RWPE1 (cell line): ENCODE measurements around the gene CLEC11A.

Source experiments
- CTCF ChIA-PET: fragments of 350-600 bp; sonication (Branson Sonifier 250); formaldehyde crosslinking; extraction: SDS; loops from one replicate; lab custom pipeline; 2021; lab: Yijun Ruan, JAX
- POLR2A ChIA-PET: fragments of 400-600 bp; formaldehyde crosslinking; extraction: SDS; loops from one replicate; lab custom pipeline; 2020; ENCODE audit warnings: antibody characterized with exemption; ENCODE audit not compliant: low non-redundant PET; lab: Yijun Ruan, JAX
- DNase-seq: peaks from one replicate; pipeline ENCODE4 v3.0.0; 2012; ENCODE audit warnings: low spot score
- H3K27ac ChIP-seq: fragments of 450-650 bp; 2 replicates; pipeline ENCODE4 v1.5.1; 2017
- TF ChIP-seq, protein P1 (sequence below): fragments of 450-650 bp; conservative IDR thresholded peaks from 2 replicates; pipeline ENCODE4 v1.5.1; 2017; ENCODE audit warnings: low read depth, mild to moderate bottlenecking

Gene CLEC11A

DNA sequence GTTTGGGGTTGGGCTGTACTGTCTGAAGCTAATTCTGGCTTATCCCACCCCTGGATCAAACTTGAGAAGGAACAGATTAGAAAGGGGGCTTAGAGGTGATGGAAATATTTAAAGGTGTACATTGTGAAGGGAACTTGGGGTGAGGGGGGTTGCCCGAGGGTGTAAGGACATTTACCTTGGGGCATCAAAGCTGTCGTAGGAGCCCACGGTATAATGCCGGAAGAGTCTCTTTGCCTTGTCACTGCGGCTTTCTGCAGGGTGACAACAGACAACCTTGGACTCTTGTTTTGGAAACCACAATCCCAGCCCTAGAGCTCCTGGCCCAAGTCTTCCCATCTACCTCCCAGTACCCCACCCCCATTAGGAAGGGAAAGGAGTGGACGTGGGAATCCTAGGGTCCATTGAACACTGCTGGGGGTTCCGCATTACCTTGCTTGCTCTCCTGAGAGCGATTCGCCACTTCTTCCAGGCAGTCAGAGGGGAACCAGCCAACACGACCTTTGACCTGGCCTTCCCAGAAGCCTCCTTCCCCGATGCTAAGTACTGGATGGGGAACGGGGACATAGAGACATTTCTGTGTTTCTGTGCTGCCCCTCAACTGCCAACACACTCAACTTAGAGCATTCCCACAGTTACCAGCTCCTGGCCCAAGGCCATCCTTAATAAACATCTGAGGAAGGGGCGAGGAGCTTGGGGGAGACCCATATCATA is 25.6 kb upstream of the CLEC11A start:
- TF ChIP-seq, protein P1, sequence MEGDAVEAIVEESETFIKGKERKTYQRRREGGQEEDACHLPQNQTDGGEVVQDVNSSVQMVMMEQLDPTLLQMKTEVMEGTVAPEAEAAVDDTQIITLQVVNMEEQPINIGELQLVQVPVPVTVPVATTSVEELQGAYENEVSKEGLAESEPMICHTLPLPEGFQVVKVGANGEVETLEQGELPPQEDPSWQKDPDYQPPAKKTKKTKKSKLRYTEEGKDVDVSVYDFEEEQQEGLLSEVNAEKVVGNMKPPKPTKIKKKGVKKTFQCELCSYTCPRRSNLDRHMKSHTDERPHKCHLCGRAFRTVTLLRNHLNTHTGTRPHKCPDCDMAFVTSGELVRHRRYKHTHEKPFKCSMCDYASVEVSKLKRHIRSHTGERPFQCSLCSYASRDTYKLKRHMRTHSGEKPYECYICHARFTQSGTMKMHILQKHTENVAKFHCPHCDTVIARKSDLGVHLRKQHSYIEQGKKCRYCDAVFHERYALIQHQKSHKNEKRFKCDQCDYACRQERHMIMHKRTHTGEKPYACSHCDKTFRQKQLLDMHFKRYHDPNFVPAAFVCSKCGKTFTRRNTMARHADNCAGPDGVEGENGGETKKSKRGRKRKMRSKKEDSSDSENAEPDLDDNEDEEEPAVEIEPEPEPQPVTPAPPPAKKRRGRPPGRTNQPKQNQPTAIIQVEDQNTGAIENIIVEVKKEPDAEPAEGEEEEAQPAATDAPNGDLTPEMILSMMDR: no peak
- no peak overlapping the region for H3K27ac ChIP-seq
- ChIA-PET POLR2A (no interaction called here), CTCF (interaction anchor here (1.4 kb wide), 1 partner anchor 12 kb away, joined by 4 read pairs; no protein-coding TSS in a partner anchor)
- DNase-seq: no peak

DNA sequence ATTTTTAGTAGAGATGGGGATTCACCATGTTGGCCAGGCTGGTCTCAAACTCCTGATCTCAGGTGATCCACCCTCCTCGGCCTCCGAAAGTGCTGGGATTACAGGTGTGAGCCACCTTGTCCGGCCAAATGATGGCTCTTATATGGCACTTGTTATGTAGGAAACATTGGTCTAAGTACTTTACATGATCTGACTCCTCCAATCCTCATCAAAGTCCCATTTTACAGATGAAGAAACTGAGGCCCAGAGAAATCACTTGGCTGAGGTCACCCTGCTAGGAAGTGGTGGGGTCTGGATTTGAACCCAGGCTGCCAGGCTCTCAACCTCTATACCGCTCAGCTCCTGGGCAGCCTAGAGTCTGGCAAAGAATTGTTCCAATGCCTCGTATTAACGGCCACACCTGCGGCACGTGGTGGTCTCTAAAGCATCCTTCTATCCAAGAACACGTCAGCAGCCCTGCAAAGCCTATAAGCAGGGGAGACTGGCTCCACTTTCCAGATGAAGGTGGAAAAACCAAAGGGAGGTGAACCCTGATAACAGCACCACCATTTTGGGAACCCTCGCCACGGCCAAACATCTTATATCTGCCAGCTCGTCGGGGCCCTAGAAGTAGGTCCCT is 21.7 kb upstream of the CLEC11A start:
- TF ChIP-seq, protein P1: no peak
- POLR2A ChIA-PET: no interaction called here
- CTCF ChIA-PET: no interaction called here
- H3K27ac ChIP-seq: no peak overlapping the region
- no peak for DNase-seq

DNA sequence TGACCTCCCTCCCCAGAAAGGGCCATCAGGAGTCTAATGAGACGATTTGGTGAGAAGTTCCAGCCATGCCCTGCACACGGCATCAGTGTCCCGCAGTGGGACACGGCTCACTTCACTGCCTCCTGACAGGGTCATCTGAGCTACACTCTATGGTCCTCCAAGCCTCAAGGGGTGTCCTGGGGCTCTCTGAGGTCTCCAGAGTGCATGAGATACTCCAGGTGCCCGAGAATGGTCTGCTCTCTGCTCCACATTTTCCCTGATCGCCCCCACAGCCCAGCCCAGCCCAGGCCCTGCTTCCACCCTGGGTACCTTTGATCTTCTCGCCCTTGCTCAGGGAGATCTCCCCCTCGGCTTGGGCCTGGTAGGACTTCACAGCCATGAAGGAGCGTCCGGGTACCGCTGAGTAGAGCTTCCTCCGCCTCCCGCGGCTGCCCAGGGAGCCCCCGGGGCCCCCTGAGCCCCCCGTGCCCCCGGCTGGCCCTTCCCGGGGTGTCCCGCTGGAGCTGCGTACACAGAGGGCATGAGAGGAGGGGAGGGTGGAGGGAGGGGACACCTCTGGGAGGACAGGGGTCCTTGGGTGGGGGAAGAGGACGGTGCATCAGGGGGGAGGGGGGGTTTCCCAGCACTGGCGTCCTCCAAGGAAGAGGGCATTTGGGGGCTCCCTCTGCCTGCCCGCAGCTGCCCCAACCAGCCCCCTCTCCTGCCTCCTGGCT is 20.9 kb upstream of the CLEC11A start:
- ChIA-PET CTCF (interaction anchor here (0.9 to 1.9 kb wide), 3 partner anchors 12 to 81 kb away, joined by 3 to 7 read pairs (median 4); no protein-coding TSS in a partner anchor), POLR2A (no interaction called here)
- H3K27ac ChIP-seq: no peak overlapping the region

DNA sequence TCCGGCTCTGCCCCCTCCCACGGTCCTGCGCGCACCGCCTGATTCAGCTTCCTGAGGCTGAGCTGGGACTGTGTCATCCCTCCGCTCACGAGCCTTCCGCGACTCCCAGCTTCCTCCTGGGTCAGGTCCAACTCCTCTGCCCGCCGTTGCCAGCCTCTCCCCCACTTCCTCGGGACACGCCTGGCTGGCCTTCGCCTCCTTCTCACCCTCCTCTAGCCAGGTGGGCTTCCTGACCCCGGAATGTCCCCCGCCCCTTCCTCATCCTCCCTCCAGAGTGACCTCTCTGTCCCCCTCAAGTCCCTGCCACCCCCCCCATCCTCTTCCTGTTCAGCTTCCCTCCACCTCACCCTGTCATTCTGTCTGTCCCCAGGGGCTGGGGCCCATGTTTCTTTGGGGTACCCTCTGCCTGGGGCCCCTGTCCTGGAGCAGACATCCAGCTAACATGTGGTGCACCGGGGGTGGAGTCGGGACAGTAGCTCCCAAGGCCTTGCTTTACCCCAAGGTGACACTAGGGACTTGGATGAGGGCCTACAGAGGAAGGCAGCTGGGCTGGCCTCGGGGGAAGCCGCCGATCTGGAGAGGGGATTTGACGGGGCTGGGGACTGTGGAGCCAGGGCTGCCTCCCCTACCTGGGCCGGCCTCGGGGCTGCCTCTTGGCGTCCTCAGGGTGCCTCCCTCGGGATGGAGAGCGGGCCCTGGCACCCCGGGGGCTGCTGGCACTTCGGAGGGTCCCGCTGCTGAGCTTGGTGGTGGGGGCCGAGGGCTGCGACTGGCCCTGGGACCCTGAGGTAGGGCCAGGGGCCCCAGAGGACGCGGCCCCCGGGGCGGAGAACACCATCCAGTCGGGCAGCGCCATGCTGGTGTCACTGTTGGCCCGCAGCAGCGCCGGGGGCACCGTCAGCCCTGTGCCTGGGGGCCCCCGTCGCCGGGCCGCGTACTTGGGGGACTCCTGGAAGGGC is 20.0 kb upstream of the CLEC11A start:
- H3K27ac ChIP-seq: no peak overlapping the region
- ChIA-PET POLR2A (no interaction called here), CTCF (interaction anchor here (0.6 to 1.9 kb wide), 7 partner anchors 11 to 411 kb away, joined by 3 to 7 read pairs (median 4); no protein-coding TSS in a partner anchor)
- TF ChIP-seq, protein P1: no peak
- no peak for DNase-seq

More for the DNA sequence above, 20.9 kb upstream of the CLEC11A start:
- DNase-seq: no peak
- TF ChIP-seq, protein P1: no peak

DNA sequence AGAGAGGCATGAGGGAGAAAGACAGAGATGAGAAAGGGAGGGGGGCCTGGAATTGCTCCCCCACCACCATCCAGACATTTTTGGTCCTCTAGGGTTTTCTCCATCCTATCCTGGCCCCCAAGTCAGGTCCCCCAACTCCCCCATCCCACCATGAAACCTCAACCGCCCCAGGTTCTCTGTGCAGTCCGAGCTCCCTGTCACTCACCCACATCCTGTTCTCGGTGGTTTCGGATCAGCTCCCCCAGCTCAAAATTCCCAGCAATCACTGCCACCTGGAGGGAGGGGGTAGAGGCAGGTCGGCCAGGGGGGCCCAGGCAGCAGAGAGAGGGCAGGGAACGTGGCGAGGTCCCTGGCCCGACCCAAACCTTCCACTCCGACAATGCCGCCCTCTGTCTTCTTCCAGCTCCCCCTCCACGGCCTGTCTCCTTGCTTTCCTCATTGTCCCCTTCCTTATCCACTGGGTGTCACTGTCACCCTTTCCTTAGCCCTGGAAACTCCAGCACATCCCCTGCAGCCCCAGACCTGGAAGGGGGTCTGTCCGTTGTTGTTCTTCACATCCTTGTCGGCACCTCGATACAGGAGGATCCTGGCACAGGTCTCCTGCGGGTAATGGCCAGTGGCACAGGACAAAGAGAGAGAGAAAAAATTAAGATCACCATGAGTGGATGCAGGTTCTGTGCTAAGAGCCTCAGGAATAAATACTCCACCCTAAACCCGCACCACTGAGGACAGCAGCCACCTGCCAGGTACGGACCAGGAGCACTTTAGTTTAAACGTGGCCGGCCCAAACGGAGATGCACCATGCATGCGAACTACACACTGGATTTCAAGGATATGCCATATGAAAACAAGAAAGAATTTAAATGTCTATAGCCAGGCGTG is 19.0 kb upstream of the CLEC11A start:
- DNase-seq: no peak
- H3K27ac ChIP-seq: no peak overlapping the region
- TF ChIP-seq, protein P1: no peak
- POLR2A ChIA-PET: no interaction called here
- CTCF ChIA-PET: interaction anchor here (0.6 to 1.9 kb wide), 8 partner anchors 34 to 410 kb away, joined by 3 to 7 read pairs (median 4); no protein-coding TSS in a partner anchor
